ENCODE measurements around the gene ZBTB17. TPM values are rescaled to one million over a fixed set of nuclear protein-coding genes. Genes with fewer than 3 reads are reported as not detected.

ZBTB17 gene
- total and polyA plus RNA-seq, 10 of the 15 experiments (the other 5 are each of a cell fraction or from before 2014, with no cell fraction given): 0.87 to 59.4 (median 38.7) TPM

DNA sequence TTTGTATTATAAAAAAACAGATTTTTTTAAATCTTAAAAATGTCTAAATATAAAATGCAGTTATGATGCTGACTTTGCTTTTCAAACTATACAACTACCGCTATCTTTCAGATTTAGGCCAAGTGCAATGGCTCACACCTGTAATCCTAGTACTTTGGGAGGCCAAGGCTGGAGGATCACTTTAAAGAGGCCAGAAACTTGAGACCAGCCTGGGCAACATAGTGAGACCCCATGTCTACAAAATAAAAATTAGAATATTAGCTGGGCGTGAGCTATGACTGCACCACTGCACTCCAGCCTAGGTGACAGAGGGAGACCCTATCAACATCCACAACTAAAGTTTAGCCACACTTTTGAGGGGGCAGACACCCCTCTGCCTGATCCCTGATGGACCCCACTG, 20.3 kb downstream of the ZBTB17 start:
- no peak overlapping the region for H3K4me3 ChIP-seq
- DNase-seq (ENCODE audit: low read depth, low spot score) (no peak), ATAC-seq (no peak), FAIRE-seq (no peak)
- H3K36me3 ChIP-seq (ENCODE audit: control insufficient read depth in 2 of 2, insufficient read depth in 2 of 2, low read length in 1 of 2): peaks cover 0 to 15% of the 10 kb centered on the region in 2 experiments; a peak in 2 of 4 replicates
- intact Hi-C loops (cut with micrococcal nuclease; ENCODE audit: unreplicated experiment): no loop called here
- no peak overlapping the region for H2AFZ ChIP-seq (ENCODE audit: control insufficient read depth, low read depth, low read length)
- BruUV-seq (replicated peaks): no TSS peak
- H3K9me3 ChIP-seq (replicated peaks; ENCODE audit: control insufficient read depth, insufficient read depth, low read length): no peaks in the 10 kb centered on the region
- peaks cover 3% of the 10 kb centered on the region; the same call in 1 of the 2 replicates for H4K20me1 ChIP-seq (ENCODE audit: control insufficient read depth, insufficient read depth)
- CTCF ChIA-PET: interaction anchor here (0.9 to 1.7 kb wide), 3 partner anchors 39 to 161 kb away, joined by 3 to 4 read pairs (median 3); no protein-coding TSS in a partner anchor
- H3K27me3 ChIP-seq (replicated peaks in 1 of 2; ENCODE audit: control insufficient read depth in 2 of 2, insufficient read depth in 2 of 2, low read length in 1 of 2): no peaks in the 10 kb centered on the region
- 97% methylated on average over 2 of the region's 2 CpGs for WGBS (ENCODE audit: insufficient coverage, insufficient replicate concordance, low lambda C conversion rate, missing lambda C conversion rate)
- no peak overlapping the region for H3K4me2 ChIP-seq (ENCODE audit: control insufficient read depth, insufficient read depth)
- SMC1A ChIA-PET (ENCODE audit: uncharacterized antibody, unreplicated experiment): no interaction called here
- no peak overlapping the region for H3K27ac ChIP-seq (ENCODE audit: control insufficient read depth, insufficient read depth)
- RAD21 ChIA-PET (ENCODE audit: unreplicated experiment): interaction anchor here (0.6 to 2.4 kb wide), 3 partner anchors 11 to 88 kb away, joined by 3 to 7 read pairs (median 3); partner anchors contain the start of gene CLCNKB
- H3K79me2 ChIP-seq (ENCODE audit: control insufficient read depth, insufficient read depth, low read length): peaks cover 13% of the 10 kb centered on the region
- H3K4me1 ChIP-seq (ENCODE audit: control insufficient read depth, insufficient read depth, low read length): peaks cover 9% of the 10 kb centered on the region
- no peak overlapping the region for H3K9ac ChIP-seq (ENCODE audit: control insufficient read depth, insufficient read depth, low read length)
- in situ Hi-C loops (cut with MboI): no loop called here
- POLR2A ChIA-PET: interaction anchor here (1.0 kb wide), 1 partner anchor 140 kb away, joined by 3 read pairs; no protein-coding TSS in a partner anchor
- TF ChIP-seq, protein P1, sequence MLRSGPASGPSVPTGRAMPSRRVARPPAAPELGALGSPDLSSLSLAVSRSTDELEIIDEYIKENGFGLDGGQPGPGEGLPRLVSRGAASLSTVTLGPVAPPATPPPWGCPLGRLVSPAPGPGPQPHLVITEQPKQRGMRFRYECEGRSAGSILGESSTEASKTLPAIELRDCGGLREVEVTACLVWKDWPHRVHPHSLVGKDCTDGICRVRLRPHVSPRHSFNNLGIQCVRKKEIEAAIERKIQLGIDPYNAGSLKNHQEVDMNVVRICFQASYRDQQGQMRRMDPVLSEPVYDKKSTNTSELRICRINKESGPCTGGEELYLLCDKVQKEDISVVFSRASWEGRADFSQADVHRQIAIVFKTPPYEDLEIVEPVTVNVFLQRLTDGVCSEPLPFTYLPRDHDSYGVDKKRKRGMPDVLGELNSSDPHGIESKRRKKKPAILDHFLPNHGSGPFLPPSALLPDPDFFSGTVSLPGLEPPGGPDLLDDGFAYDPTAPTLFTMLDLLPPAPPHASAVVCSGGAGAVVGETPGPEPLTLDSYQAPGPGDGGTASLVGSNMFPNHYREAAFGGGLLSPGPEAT (IDR thresholded peaks at IDR 0.05; ENCODE audit: low read depth): no peak
- TF ChIP-seq ZNF24 (IDR thresholded peaks at IDR 0.05) (no peak), HDGF (IDR thresholded peaks at IDR 0.05) (no peak), CREM (IDR thresholded peaks at IDR 0.05; ENCODE audit: low read depth) (no peak), SMC3 (IDR thresholded peaks at IDR 0.05; ENCODE audit: borderline replicate concordance, low read length) (no peak), CHD1 (IDR thresholded peaks at IDR 0.05; ENCODE audit: low read depth, low read length) (no peak), ZSCAN29 (IDR thresholded peaks at IDR 0.05) (no peak), SMAD1 (IDR thresholded peaks at IDR 0.05; ENCODE audit: low read depth, partially characterized antibody) (no peak), FOS (IDR thresholded peaks at IDR 0.05; ENCODE audit: borderline replicate concordance, extremely low read depth, insufficient read length) (no peak), PAX8 (IDR thresholded peaks at IDR 0.05) (no peak), SP1 (IDR thresholded peaks at IDR 0.05; ENCODE audit: low read depth, low read length) (no peak), MYB (IDR thresholded peaks at IDR 0.05; ENCODE audit: borderline replicate concordance, low read depth, low read length) (no peak), BMI1 (IDR thresholded peaks at IDR 0.05; ENCODE audit: borderline replicate concordance) (no peak)
- TF ChIP-seq, protein P2, sequence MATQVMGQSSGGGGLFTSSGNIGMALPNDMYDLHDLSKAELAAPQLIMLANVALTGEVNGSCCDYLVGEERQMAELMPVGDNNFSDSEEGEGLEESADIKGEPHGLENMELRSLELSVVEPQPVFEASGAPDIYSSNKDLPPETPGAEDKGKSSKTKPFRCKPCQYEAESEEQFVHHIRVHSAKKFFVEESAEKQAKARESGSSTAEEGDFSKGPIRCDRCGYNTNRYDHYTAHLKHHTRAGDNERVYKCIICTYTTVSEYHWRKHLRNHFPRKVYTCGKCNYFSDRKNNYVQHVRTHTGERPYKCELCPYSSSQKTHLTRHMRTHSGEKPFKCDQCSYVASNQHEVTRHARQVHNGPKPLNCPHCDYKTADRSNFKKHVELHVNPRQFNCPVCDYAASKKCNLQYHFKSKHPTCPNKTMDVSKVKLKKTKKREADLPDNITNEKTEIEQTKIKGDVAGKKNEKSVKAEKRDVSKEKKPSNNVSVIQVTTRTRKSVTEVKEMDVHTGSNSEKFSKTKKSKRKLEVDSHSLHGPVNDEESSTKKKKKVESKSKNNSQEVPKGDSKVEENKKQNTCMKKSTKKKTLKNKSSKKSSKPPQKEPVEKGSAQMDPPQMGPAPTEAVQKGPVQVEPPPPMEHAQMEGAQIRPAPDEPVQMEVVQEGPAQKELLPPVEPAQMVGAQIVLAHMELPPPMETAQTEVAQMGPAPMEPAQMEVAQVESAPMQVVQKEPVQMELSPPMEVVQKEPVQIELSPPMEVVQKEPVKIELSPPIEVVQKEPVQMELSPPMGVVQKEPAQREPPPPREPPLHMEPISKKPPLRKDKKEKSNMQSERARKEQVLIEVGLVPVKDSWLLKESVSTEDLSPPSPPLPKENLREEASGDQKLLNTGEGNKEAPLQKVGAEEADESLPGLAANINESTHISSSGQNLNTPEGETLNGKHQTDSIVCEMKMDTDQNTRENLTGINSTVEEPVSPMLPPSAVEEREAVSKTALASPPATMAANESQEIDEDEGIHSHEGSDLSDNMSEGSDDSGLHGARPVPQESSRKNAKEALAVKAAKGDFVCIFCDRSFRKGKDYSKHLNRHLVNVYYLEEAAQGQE (IDR thresholded peaks at IDR 0.05; ENCODE audit: low read depth, low read length): no peak
- TF ChIP-seq, protein P3, sequence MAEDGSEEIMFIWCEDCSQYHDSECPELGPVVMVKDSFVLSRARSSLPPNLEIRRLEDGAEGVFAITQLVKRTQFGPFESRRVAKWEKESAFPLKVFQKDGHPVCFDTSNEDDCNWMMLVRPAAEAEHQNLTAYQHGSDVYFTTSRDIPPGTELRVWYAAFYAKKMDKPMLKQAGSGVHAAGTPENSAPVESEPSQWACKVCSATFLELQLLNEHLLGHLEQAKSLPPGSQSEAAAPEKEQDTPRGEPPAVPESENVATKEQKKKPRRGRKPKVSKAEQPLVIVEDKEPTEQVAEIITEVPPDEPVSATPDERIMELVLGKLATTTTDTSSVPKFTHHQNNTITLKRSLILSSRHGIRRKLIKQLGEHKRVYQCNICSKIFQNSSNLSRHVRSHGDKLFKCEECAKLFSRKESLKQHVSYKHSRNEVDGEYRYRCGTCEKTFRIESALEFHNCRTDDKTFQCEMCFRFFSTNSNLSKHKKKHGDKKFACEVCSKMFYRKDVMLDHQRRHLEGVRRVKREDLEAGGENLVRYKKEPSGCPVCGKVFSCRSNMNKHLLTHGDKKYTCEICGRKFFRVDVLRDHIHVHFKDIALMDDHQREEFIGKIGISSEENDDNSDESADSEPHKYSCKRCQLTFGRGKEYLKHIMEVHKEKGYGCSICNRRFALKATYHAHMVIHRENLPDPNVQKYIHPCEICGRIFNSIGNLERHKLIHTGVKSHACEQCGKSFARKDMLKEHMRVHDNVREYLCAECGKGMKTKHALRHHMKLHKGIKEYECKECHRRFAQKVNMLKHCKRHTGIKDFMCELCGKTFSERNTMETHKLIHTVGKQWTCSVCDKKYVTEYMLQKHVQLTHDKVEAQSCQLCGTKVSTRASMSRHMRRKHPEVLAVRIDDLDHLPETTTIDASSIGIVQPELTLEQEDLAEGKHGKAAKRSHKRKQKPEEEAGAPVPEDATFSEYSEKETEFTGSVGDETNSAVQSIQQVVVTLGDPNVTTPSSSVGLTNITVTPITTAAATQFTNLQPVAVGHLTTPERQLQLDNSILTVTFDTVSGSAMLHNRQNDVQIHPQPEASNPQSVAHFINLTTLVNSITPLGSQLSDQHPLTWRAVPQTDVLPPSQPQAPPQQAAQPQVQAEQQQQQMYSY (CRISPR knock-in tag; IDR thresholded peaks at IDR 0.05): no peak
- TF ChIP-seq, protein P4, sequence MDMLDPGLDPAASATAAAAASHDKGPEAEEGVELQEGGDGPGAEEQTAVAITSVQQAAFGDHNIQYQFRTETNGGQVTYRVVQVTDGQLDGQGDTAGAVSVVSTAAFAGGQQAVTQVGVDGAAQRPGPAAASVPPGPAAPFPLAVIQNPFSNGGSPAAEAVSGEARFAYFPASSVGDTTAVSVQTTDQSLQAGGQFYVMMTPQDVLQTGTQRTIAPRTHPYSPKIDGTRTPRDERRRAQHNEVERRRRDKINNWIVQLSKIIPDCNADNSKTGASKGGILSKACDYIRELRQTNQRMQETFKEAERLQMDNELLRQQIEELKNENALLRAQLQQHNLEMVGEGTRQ (IDR thresholded peaks at IDR 0.05; ENCODE audit: borderline replicate concordance, low read depth, low read length): no peak
